GM18519 (cell line): Measurements from ENCODE around the gene RCAN2.
A peak's percentile ranks its signal among the peaks of the same experiment; 100 is the strongest.
"Not testable (repeated sequence)": the region's sequence is repeated elsewhere in the genome, so short reads cannot be mapped to it uniquely, and the experiment has no call there.

Source experiments
- ATAC-seq: cut with Tn5 transposase; IDR thresholded peaks from one replicate; pipeline ENCODE4 v1.9.1; 2021; ENCODE audit warnings: mild to moderate bottlenecking, moderate library complexity; ENCODE audit not compliant: unreplicated experiment, low FRiP score

Gene RCAN2

DNA sequence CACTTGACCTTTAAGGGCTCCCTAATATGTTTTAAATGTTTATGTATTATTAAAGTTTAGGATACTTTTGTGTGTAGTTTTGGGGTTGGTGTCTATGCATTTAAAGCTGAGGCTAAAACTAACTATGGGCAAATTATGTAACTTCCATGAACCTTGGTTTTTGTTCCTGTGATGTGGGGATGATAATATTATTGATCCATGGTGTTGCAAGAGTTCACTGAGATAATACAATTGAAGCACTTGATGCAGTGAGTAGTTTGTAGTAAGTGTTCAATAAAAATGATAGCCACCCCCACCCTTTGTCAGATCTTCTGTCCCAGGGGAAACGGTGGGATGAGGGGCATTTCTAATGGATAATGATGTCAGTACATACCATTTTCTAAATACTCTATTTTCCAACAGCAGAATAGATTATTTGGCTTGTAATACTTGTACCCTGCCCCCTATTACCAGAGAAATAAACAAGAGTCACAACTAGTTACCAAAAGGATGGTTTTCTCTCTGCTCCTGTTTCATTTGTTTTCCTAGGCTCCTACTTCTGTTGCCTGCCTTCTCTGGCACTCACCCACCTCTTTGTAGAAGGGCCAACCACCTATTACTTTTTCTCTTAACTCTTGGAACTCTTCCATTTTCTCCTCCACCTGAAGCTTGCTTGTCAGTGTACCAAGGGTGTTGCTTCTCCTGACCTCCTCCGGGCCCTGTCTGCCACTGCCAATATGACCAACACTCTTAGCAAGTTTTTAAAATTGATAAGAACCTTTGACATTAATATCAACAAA lies 97.9 kb downstream of the RCAN2 start:
- ATAC-seq = no peak

GRCh38 chr6:46392294-46392693 lies 99.0 kb downstream of the RCAN2 start:
- no peak for ATAC-seq

GRCh38 chr6:46390153-46390876 lies 100.9 kb downstream of the RCAN2 start:
- no peak for ATAC-seq

DNA sequence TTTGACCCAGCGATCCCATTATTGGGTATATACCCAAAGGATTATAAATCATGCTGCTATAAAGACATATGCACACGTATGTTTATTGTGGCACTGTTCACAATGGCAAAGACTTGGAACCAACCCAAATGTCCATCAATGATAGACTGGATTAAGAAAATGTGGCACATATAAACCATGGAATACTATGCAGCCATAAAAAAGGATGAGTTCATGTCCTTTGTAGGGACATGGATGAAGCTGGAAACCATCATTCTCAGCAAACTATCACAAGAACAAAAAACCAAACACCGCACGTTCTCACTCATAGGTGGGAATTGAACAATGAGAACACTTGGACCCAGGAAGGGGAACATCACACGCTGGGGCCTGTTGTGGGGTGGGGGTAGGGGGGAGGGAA lies 103.5 kb downstream of the RCAN2 start:
- ATAC-seq = not testable (repeated sequence)

- ATAC-seq = no peak
These were observed 109.7 kb downstream of the RCAN2 start for GRCh38 chr6:46381579-46381978.

GRCh38 chr6:46381057-46381456 lies 110.2 kb downstream of the RCAN2 start:
- no peak for ATAC-seq

DNA sequence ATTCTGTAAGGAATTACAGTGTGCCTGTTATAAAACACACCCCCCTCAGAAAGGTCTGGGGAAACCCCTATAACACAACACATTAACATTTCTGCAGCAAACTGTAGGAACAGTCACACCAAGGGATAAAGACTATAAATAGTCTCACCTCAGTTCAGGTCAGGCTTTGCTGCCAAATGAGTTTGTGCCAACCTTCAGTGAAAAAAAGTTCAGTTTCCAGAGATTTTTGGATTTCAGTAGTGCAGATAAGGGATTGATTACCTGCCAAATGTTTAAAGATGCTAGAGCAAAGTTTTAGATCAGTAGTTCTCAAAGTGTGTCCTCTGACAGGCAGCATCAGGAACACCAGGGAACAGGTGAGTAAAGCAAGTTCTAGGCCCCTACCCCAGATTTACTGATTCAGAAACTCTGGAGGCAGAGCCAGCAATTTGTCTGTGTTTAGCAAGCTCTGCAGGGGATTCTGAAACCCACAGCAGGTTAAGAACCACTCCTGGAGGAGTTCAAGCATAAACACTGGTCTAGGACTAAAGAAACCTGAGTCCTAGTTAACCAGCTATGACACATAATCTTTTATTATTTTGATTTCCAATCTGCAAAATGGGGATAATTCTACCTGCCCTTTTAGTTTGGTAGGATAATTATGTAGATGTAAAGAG lies 111.0 kb downstream of the RCAN2 start:
- ATAC-seq = no peak

- ATAC-seq = no peak
These were observed 112.3 kb downstream of the RCAN2 start for GRCh38 chr6:46378882-46379416.

- ATAC-seq = no peak
These were observed 112.9 kb downstream of the RCAN2 start for GRCh38 chr6:46378161-46378881.

GRCh38 chr6:46377209-46377608 lies 114.0 kb downstream of the RCAN2 start:
- no peak for ATAC-seq

GRCh38 chr6:46376562-46377061 lies 114.6 kb downstream of the RCAN2 start:
- peak; percentile 86 for ATAC-seq

GRCh38 chr6:46370622-46371021 lies 120.6 kb downstream of the RCAN2 start:
- no peak for ATAC-seq

DNA sequence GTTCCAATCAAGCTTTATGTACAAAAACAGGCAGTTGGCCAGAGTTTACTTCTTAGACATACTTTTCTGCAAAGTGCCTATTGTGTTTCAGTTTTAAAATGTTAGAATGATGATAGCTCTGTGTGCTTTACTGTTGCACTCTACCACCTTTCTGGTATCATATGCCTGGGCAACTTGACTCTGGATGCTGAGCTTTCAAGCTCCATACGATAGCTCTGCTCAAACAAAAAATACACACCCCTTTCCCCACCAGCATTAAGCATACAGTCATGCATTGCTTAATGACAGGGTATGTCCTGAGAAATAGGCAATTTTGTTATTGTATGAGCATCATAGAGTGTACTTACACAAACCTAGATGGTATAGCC lies 123.1 kb downstream of the RCAN2 start:
- no peak for ATAC-seq

- no peak for ATAC-seq
These were observed 123.7 kb downstream of the RCAN2 start for GRCh38 chr6:46367354-46368168.

- no peak for ATAC-seq
These were observed 124.9 kb downstream of the RCAN2 start for GRCh38 chr6:46366190-46366900.

DNA sequence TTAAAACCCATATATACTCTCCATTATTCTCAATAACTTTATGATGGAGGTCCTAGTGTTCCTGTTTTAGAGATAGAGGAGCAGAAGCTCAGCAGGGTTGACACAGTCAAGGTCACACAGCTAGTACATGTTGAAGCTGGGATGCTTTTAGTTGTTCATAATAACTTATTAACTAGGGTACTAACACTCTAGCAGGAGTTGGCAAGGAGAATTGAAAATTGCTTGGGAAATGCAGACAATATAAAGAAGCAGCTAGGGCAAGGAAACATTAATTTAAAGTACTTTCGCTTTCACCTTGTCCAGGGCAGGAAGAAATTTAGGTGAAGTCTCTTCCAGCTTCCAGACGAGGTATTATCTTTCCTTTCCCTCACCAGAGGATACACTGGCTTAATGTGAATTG lies 133.7 kb downstream of the RCAN2 start:
- ATAC-seq = no peak

- ATAC-seq = no peak
These were observed 134.7 kb downstream of the RCAN2 start for GRCh38 chr6:46356543-46356942.

DNA sequence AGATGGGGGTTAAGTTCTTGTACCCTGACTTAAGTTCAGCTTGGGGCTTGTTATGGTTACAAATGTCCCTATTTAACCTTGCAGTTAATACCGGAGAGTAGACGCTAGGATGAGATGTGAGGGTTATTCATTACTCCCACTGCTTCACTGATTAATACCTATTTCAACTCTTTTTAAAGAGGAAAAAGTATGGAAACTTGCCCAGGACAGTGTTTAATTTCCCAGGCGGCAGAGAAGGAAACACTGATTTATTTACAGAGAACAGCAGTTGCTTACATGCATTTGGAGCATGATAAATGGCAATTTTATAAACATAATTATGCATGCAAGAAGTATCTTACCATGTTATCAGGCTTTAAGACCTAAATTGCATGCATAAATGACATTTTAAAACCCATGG lies 137.7 kb downstream of the RCAN2 start:
- no peak for ATAC-seq
